ENCODE data around the gene MAP4K5. TPM values are rescaled to one million over a fixed set of nuclear protein-coding genes. Genes with fewer than 3 reads are reported as not detected.

MAP4K5 gene
- polyA plus RNA-seq, 3 donors: 5.0 to 9.1 (median 7.7) TPM

GRCh38 chr14:50489851-50490250 is 42.5 kb downstream of the MAP4K5 start:
- Histone ChIP-seq H2AFZ (ENCODE audit: insufficient read depth, low read depth, low read length, poor library complexity, severe bottlenecking) (no peak overlapping the region), H3K79me2 (ENCODE audit: insufficient read depth, low read length) (no peaks in the 10 kb centered on the region), H3K9me3 (replicated peaks in 1 of 2; ENCODE audit: control insufficient read depth in 1 of 2, insufficient read depth in 1 of 2, low read length in 2 of 2) (no peaks in the 10 kb centered on the region), H3K4me1 (ENCODE audit: control insufficient read depth in 1 of 2, insufficient read depth in 2 of 2, low read length in 2 of 2) (no peaks in the 10 kb centered on the region), H3K27me3 (ENCODE audit: control insufficient read depth in 2 of 2, insufficient read depth in 2 of 2, low read length in 2 of 2) (no peaks in the 10 kb centered on the region), H3K4me2 (replicated peaks; ENCODE audit: extremely low read depth, low read length, poor library complexity, severe bottlenecking) (no peak overlapping the region), H3K27ac (ENCODE audit: low read depth in 1 of 2, low read length in 2 of 2) (no peak overlapping the region), H3K36me3 (replicated peaks in 1 of 2; ENCODE audit: control insufficient read depth in 1 of 2, insufficient read depth in 2 of 2, low read length in 2 of 2) (peaks cover 0 to 16% of the 10 kb centered on the region in 2 donors), H3K9ac (ENCODE audit: insufficient read depth, low read length, poor library complexity, severe bottlenecking) (no peak overlapping the region), H4K20me1 (ENCODE audit: insufficient read depth, low read length) (peaks cover 5% of the 10 kb centered on the region), H3K4me3 (replicated peaks in 1 of 3; ENCODE audit: low read depth in 2 of 3, low read length in 3 of 3) (no peak overlapping the region)
- Mint-ChIP-seq H3K4me1 (no peaks in the 10 kb centered on the region), H3K9me3 (peaks cover 0 to 3% (median 2%) of the 10 kb centered on the region in 7 donors), H3K36me3 (peaks cover 14 to 28% of the 10 kb centered on the region in 2 donors), H3K27ac (no peak overlapping the region), H3K4me3 (no peak overlapping the region), H3K27me3 (ENCODE audit: low read depth in 3 of 3) (no peaks in the 10 kb centered on the region)
- intact Hi-C loops (cut with micrococcal nuclease): no loop called here
- TF ChIP-seq, protein P1, sequence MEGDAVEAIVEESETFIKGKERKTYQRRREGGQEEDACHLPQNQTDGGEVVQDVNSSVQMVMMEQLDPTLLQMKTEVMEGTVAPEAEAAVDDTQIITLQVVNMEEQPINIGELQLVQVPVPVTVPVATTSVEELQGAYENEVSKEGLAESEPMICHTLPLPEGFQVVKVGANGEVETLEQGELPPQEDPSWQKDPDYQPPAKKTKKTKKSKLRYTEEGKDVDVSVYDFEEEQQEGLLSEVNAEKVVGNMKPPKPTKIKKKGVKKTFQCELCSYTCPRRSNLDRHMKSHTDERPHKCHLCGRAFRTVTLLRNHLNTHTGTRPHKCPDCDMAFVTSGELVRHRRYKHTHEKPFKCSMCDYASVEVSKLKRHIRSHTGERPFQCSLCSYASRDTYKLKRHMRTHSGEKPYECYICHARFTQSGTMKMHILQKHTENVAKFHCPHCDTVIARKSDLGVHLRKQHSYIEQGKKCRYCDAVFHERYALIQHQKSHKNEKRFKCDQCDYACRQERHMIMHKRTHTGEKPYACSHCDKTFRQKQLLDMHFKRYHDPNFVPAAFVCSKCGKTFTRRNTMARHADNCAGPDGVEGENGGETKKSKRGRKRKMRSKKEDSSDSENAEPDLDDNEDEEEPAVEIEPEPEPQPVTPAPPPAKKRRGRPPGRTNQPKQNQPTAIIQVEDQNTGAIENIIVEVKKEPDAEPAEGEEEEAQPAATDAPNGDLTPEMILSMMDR (IDR thresholded peaks at IDR 0.05): no peak
- no peak for DNase-seq
- WGBS (ENCODE audit: insufficient coverage): no CpG with 5 or more reads among the region's 3 CpGs

- intact Hi-C loops (cut with micrococcal nuclease): no loop called here
- no peak overlapping the region for H3K27ac Mint-ChIP-seq
- DNase-seq: no peak
Observed at GRCh38 chr14:50488521-50488920, 43.8 kb downstream of the MAP4K5 start.

More at GRCh38 chr14:50488521-50488920, 43.8 kb downstream of the MAP4K5 start:
- Histone ChIP-seq H4K20me1 (ENCODE audit: insufficient read depth, low read length) (peaks cover 5% of the 10 kb centered on the region), H3K4me2 (replicated peaks; ENCODE audit: extremely low read depth, low read length, poor library complexity, severe bottlenecking) (no peak overlapping the region), H3K9me3 (replicated peaks in 1 of 2; ENCODE audit: control insufficient read depth in 1 of 2, insufficient read depth in 1 of 2, low read length in 2 of 2) (no peaks in the 10 kb centered on the region), H3K4me3 (replicated peaks in 1 of 3; ENCODE audit: low read depth in 2 of 3, low read length in 3 of 3) (no peak overlapping the region), H3K79me2 (ENCODE audit: insufficient read depth, low read length) (no peaks in the 10 kb centered on the region), H3K4me1 (ENCODE audit: control insufficient read depth in 1 of 2, insufficient read depth in 2 of 2, low read length in 2 of 2) (no peaks in the 10 kb centered on the region), H3K27ac (ENCODE audit: low read depth in 1 of 2, low read length in 2 of 2) (no peak overlapping the region), H3K27me3 (ENCODE audit: control insufficient read depth in 2 of 2, insufficient read depth in 2 of 2, low read length in 2 of 2) (no peaks in the 10 kb centered on the region), H3K9ac (ENCODE audit: insufficient read depth, low read length, poor library complexity, severe bottlenecking) (no peak overlapping the region), H3K36me3 (replicated peaks in 1 of 2; ENCODE audit: control insufficient read depth in 1 of 2, insufficient read depth in 2 of 2, low read length in 2 of 2) (peaks cover 0 to 16% of the 10 kb centered on the region in 2 donors), H2AFZ (ENCODE audit: insufficient read depth, low read depth, low read length, poor library complexity, severe bottlenecking) (no peak overlapping the region)
- H3K4me1 Mint-ChIP-seq: no peaks in the 10 kb centered on the region
- no peaks in the 10 kb centered on the region for H3K27me3 Mint-ChIP-seq (ENCODE audit: low read depth in 3 of 3)
- H3K4me3 Mint-ChIP-seq: no peak overlapping the region
- WGBS (ENCODE audit: insufficient coverage): no CpG with 5 or more reads among the region's 1 CpG
- TF ChIP-seq, protein P1 (IDR thresholded peaks at IDR 0.05): no peak
- peaks cover 0 to 3% (median 2%) of the 10 kb centered on the region in 7 donors for H3K9me3 Mint-ChIP-seq
- H3K36me3 Mint-ChIP-seq: peaks cover 14 to 26% of the 10 kb centered on the region in 2 donors

All from CD14-positive monocyte (primary cell).